GM18873 (cell line): Measurements from ENCODE around the gene KRTAP9-7.
A peak's percentile ranks its signal among the peaks of the same experiment; 100 is the strongest.
"Not testable (repeated sequence)": the region's sequence is repeated elsewhere in the genome, so short reads cannot be mapped to it uniquely, and the experiment has no call there.

Source experiments
- ATAC-seq: cut with Tn5 transposase; IDR thresholded peaks from one replicate; pipeline ENCODE4 v1.9.1; 2021; ENCODE audit warnings: mild to moderate bottlenecking, moderate library complexity, moderate number of reproducible peaks; ENCODE audit not compliant: unreplicated experiment, low FRiP score

The KRTAP9-7 gene

GRCh38 chr17:41267711-41268110, 7.8 kb upstream of the KRTAP9-7 start:
- ATAC-seq, result no peak

GRCh38 chr17:41271323-41271722, 4.2 kb upstream of the KRTAP9-7 start:
- not testable (repeated sequence) for ATAC-seq

- no peak for ATAC-seq
Observed at GRCh38 chr17:41271858-41272257, 3.6 kb upstream of the KRTAP9-7 start.

- ATAC-seq, result no peak
Observed at GRCh38 chr17:41278176-41278955, 2.9 kb downstream of the KRTAP9-7 start.

- no peak for ATAC-seq
Observed at GRCh38 chr17:41284043-41284442, 8.5 kb downstream of the KRTAP9-7 start.

- ATAC-seq, result no peak
Observed at GRCh38 chr17:41284546-41284945, 9.0 kb downstream of the KRTAP9-7 start.

- ATAC-seq, result no peak
Observed at GRCh38 chr17:41287050-41287449, 11.6 kb downstream of the KRTAP9-7 start.

- ATAC-seq, result no peak
Observed at GRCh38 chr17:41294016-41294415, 18.5 kb downstream of the KRTAP9-7 start.

GRCh38 chr17:41296846-41297245, 21.3 kb downstream of the KRTAP9-7 start:
- no peak for ATAC-seq

GRCh38 chr17:41298458-41299135, 23.1 kb downstream of the KRTAP9-7 start:
- no peak for ATAC-seq

GRCh38 chr17:41301204-41301790, 25.8 kb downstream of the KRTAP9-7 start:
- no peak for ATAC-seq

GRCh38 chr17:41301916-41302901, 26.7 kb downstream of the KRTAP9-7 start, which contains the start of gene KRTAP29-1:
Gene KRTAP29-1 (minus strand): TSS chr17:41302851. CDS start chr17:41302851, 0 bp downstream.
- no peak for ATAC-seq

- no peak for ATAC-seq
Observed at GRCh38 chr17:41302981-41303380, 27.5 kb downstream of the KRTAP9-7 start.

GRCh38 chr17:41304091-41304490, 28.6 kb downstream of the KRTAP9-7 start:
- no peak for ATAC-seq

GRCh38 chr17:41307647-41308046, 32.1 kb downstream of the KRTAP9-7 start:
- ATAC-seq, result no peak

GRCh38 chr17:41308251-41308917, 32.9 kb downstream of the KRTAP9-7 start:
- ATAC-seq, result peak; percentile 47

- no peak for ATAC-seq
Observed at GRCh38 chr17:41308918-41309359, 33.4 kb downstream of the KRTAP9-7 start, which contains the start of gene KRTAP16-1. Gene KRTAP16-1 (minus strand): TSS chr17:41309309. CDS start chr17:41309253, 56 bp downstream.

- ATAC-seq, result no peak
Observed at GRCh38 chr17:41311111-41311510, 35.6 kb downstream of the KRTAP9-7 start.

GRCh38 chr17:41315204-41315794, 39.8 kb downstream of the KRTAP9-7 start, which contains the start of gene KRTAP17-1:
Gene KRTAP17-1 (minus strand): TSS chr17:41315710. CDS start chr17:41315650, 60 bp downstream.
- ATAC-seq, result no peak
